K562 (cell line): ENCODE measurements around the gene TOR1B. TPM values are rescaled to one million over a fixed set of nuclear protein-coding genes. Genes with fewer than 3 reads are reported as not detected.
A peak's percentile ranks its signal among the peaks of the same experiment; 100 is the strongest.
"Not testable (repeated sequence)": the region's sequence is repeated elsewhere in the genome, so short reads cannot be mapped to it uniquely, and the experiment has no call there.

Source experiments
- ATF7 ChIP-seq: fragments of 450-650 bp; IDR thresholded peaks from 2 replicates; pipeline ENCODE4 v1.7.1; 2014; ENCODE audit warnings: mild to moderate bottlenecking, moderate library complexity
- GTF3C2 ChIP-seq: IDR thresholded peaks from 3 replicates; pipeline ENCODE4 v1.6.1; 2011; ENCODE audit warnings: borderline replicate concordance, mild to moderate bottlenecking, moderate library complexity; ENCODE audit not compliant: insufficient read length; ENCODE audit errors: extremely low read depth
- HDAC1 ChIP-seq, 2 experiments: fragments of 450-650 bp; IDR thresholded peaks; 2 replicates each; pipeline ENCODE4 v1.6.1; 2016 to 2017; ENCODE audit warnings: inconsistent platforms in 1 of 2, mild to moderate bottlenecking in 1 of 2, moderate library complexity in 1 of 2
- HES1 ChIP-seq: fragments of 450-650 bp; IDR thresholded peaks from 2 replicates; pipeline ENCODE4 v1.6.1; 2016; ENCODE audit warnings: low read depth, mild to moderate bottlenecking, moderate library complexity
- LEF1 ChIP-seq: fragments of 450-650 bp; IDR thresholded peaks from 2 replicates; pipeline ENCODE4 v1.6.1; 2016; ENCODE audit warnings: mild to moderate bottlenecking
- MAFG ChIP-seq: fragments of 450-650 bp; conservative IDR thresholded peaks from 2 replicates; pipeline ENCODE4 v1.6.1; 2016; ENCODE audit warnings: missing genetic modification characterization, missing compliant biosample characterization
- SMARCC2 ChIP-seq: fragments of 450-650 bp; IDR thresholded peaks from 2 replicates; pipeline ENCODE4 v1.6.1; 2017; ENCODE audit warnings: antibody characterized with exemption, moderate library complexity, mild to moderate bottlenecking, low read depth
- TFAP4 ChIP-seq: sonication (generic); formaldehyde crosslinking; IDR thresholded peaks from 2 replicates; pipeline ENCODE4 v1.8.0; 2022; ENCODE audit warnings: missing genetic modification reagents, mild to moderate bottlenecking, moderate library complexity, borderline replicate concordance
- ZBTB40 ChIP-seq, 2 experiments: fragments of 450-650 bp in 1 of 2; sonication (generic) in 1 of 2; formaldehyde crosslinking in 1 of 2; IDR thresholded peaks; 2 replicates each; pipeline versions ENCODE4 v1.7.1 to v1.9.0; 2016 to 2022; ENCODE audit warnings: inconsistent platforms in 1 of 2, mild to moderate bottlenecking in 1 of 2, missing genetic modification reagents in 1 of 2
- polyA plus RNA-seq, 8 experiments: library from polyadenylated mRNA; depleted of rRNA in 4 of 8; stranded (reverse) in 5 of 8; unstranded in 3 of 8; fragments of >200 nt; fragmentation: Nextera tagmentation in 2 of 8; fragmentation: Illumina TruSeq in 1 of 8; extraction: Ambion mirVana in 2 of 8; extraction: Trizol in 1 of 8; gene quantifications; 2 replicates each; pipeline versions ENCODE4 v1.2.1 to v1.2.3, GENCODE V29; 2011 to 2014; ENCODE audit warnings: inconsistent platforms in 1 of 8, missing spikeins in 1 of 8
- total RNA-seq, 7 experiments: library from RNA; depleted of rRNA in 6 of 7; stranded (reverse); fragments of >200 nt in 6 of 7; fragmentation: Illumina TruSeq in 2 of 7; extraction: Trizol in 2 of 7; gene quantifications; 2 replicates each; pipeline versions ENCODE4 v1.2.1 to v1.2.3, GENCODE V29; 2011 to 2021; ENCODE audit warnings: low replicate concordance in 1 of 7
- TF ChIP-seq, protein P1 (sequence below): sonication (generic); IDR thresholded peaks from 2 replicates; pipeline ENCODE4 v1.6.1; 2016

TOR1B gene
- total and polyA plus RNA-seq, 9 of the 15 experiments (the other 6 are each of a cell fraction or from before 2014, with no cell fraction given) = 4.2 to 36.5 (median 24.6) TPM

DNA sequence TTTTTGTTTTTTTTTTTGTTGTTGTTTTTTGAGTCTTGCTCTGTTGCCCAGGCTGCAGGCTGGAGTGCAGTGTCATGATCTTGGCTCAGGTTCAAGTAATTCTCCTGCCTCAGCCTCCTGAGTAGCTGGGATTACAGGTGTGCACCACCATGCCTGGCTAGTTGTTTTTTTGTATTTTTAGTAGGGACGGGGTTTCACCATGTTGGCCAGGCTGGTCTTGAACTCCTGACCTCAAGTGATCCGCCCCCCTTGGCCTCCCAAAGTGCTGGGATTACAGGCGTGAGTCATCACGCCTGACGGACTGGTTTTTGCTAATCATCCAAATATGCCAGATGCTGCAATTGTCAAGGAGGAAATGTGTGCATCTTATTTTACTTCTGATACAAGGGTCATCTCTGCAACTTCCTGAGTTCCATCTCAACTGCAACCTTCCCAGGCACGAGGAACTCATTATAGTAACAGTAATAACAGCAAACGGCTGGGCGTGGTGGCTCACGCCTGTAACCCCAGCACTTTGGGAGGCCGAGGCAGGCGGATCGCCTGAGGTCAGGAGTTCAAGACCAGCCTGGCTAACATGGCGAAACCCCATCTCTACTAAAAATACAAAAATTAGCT is 40.5 kb upstream of the TOR1B start (continued):
- 0 out of 2 replicates have a peak, but pooled peaks have one; percentile 47 for TF ChIP-seq ZBTB40 (IDR thresholded peaks at IDR 0.05)
- TF ChIP-seq ZBTB40 (CRISPR knock-in tag; IDR thresholded peaks at IDR 0.05) = not testable (repeated sequence)
- peak; percentile 24 for TF ChIP-seq GTF3C2
- TF ChIP-seq HDAC1 (IDR thresholded peaks at IDR 0.05) = peak in 1 of 2 experiments; percentile 91; a peak in 2 of 4 replicates
- 0 out of 2 replicates have a peak, but pooled peaks have one; percentile 57 for TF ChIP-seq TFAP4 (CRISPR knock-in tag)
- TF ChIP-seq LEF1 = 0 out of 2 replicates have a peak, but pooled peaks have one; percentile 59
- peak; percentile 73; the same call in 1 of the 2 replicates for TF ChIP-seq SMARCC2
- TF ChIP-seq ATF7 = peak; percentile 63
- TF ChIP-seq HES1 = 0 out of 2 replicates have a peak, but pooled peaks have one; percentile 16
- TF ChIP-seq, protein P1, sequence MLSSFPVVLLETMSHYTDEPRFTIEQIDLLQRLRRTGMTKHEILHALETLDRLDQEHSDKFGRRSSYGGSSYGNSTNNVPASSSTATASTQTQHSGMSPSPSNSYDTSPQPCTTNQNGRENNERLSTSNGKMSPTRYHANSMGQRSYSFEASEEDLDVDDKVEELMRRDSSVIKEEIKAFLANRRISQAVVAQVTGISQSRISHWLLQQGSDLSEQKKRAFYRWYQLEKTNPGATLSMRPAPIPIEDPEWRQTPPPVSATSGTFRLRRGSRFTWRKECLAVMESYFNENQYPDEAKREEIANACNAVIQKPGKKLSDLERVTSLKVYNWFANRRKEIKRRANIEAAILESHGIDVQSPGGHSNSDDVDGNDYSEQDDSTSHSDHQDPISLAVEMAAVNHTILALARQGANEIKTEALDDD = peak; percentile 57; the same call in 1 of the 2 replicates
- TF ChIP-seq MAFG (tag) = peak; percentile 84
